Adrenal gland (tissue), 5 donors: ENCODE measurements around the gene IFIT2.

Source experiments
- POLR2A ChIP-seq, 2 donors: fragments of 450-650 bp; IDR thresholded peaks; one replicate each; pipeline ENCODE4 v1.6.1; 2017; ENCODE audit warnings: antibody characterized with exemption in 2 of 2, mild to moderate bottlenecking in 2 of 2, moderate library complexity in 1 of 2
- TF ChIP-seq, protein P1 (sequence below), 6 experiments: fragments of 450-650 bp in 4 of 6; fragments of 200-600 bp in 2 of 6; sonication (generic) in 1 of 6; IDR thresholded peaks; 1 replicate in 5 of 6; 2 replicates in 1 of 6; pipeline versions ENCODE4 v1.5.1 to v1.8.0; 2016 to 2021; ENCODE audit warnings: antibody characterized with exemption in 6 of 6, mild to moderate bottlenecking in 2 of 6, moderate library complexity in 1 of 6
- donor health status: DM: no; HTN: no; CAD: no.

DNA sequence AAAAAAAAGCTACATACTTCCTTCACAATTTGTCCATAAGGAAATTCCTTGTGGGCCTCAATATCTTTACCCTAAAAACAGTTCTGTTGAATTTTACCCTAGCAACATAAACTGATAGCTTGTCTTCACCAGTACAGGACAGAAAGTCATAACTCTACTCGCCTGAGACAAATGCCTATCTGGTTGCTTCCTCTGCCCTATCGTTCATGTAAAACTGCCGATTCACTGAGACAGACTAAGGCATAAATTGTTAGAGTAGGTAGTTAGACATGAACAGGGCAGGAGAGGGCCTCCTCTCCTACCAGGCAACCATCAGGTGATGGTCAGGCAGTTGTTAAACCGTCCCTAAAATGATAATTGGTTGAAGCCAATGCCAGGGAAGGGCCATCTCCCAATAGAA, 51.0 kb downstream of the IFIT2 start:
- TF ChIP-seq, protein P1, sequence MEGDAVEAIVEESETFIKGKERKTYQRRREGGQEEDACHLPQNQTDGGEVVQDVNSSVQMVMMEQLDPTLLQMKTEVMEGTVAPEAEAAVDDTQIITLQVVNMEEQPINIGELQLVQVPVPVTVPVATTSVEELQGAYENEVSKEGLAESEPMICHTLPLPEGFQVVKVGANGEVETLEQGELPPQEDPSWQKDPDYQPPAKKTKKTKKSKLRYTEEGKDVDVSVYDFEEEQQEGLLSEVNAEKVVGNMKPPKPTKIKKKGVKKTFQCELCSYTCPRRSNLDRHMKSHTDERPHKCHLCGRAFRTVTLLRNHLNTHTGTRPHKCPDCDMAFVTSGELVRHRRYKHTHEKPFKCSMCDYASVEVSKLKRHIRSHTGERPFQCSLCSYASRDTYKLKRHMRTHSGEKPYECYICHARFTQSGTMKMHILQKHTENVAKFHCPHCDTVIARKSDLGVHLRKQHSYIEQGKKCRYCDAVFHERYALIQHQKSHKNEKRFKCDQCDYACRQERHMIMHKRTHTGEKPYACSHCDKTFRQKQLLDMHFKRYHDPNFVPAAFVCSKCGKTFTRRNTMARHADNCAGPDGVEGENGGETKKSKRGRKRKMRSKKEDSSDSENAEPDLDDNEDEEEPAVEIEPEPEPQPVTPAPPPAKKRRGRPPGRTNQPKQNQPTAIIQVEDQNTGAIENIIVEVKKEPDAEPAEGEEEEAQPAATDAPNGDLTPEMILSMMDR (IDR thresholded peaks at IDR 0.05): no peak
- TF ChIP-seq POLR2A (IDR thresholded peaks at IDR 0.05): no peak
